ENCODE data around the gene ARMC9. TPM values are rescaled to one million over a fixed set of nuclear protein-coding genes. Genes with fewer than 3 reads are reported as not detected.

The ARMC9 gene
- total RNA-seq, 1 experiment from 2014 or later, result 14.9 TPM

GRCh38 chr2:231207734-231208133 is 9.3 kb downstream of the ARMC9 start:
- H3K4me3 ChIP-seq (ENCODE audit: low read depth, low read length, poor library complexity, severe bottlenecking), result no peak overlapping the region
- TF ChIP-seq EZH2 (IDR thresholded peaks at IDR 0.05; ENCODE audit: borderline replicate concordance, low read depth, low read length, poor library complexity, severe bottlenecking) (no peak), CTCF (conservative IDR thresholded peaks at IDR 0.05; ENCODE audit: low read depth, low read length) (no peak)
- H3K9me3 ChIP-seq (ENCODE audit: low read depth, low read length, poor library complexity, severe bottlenecking), result no peaks in the 10 kb centered on the region
- no peak for DNase-seq (ENCODE audit: low spot score)
- no peak overlapping the region for H3K27ac ChIP-seq (ENCODE audit: low read depth, low read length, poor library complexity, severe bottlenecking)
- BruUV-seq (replicated peaks), result no TSS peak
- intact Hi-C loops (cut with micrococcal nuclease; ENCODE audit: unreplicated experiment), result no loop called here
- no peaks in the 10 kb centered on the region for H3K36me3 ChIP-seq (ENCODE audit: insufficient read depth, low read length, poor library complexity, severe bottlenecking)
- POLR2A ChIA-PET (ENCODE audit: low non-redundant PET), result no interaction called here
- no peaks in the 10 kb centered on the region for H3K27me3 ChIP-seq (replicated peaks; ENCODE audit: insufficient read depth, low read depth, low read length, poor library complexity)
- no peaks in the 10 kb centered on the region for H3K4me1 ChIP-seq (ENCODE audit: insufficient read depth, low read length, poor library complexity, severe bottlenecking)
- CTCF ChIA-PET, result no interaction called here

- CTCF ChIA-PET, result no interaction called here
- intact Hi-C loops (cut with micrococcal nuclease; ENCODE audit: unreplicated experiment), result no loop called here
- Histone ChIP-seq H3K9me3 (ENCODE audit: low read depth, low read length, poor library complexity, severe bottlenecking) (no peaks in the 10 kb centered on the region), H3K4me1 (ENCODE audit: insufficient read depth, low read length, poor library complexity, severe bottlenecking) (no peaks in the 10 kb centered on the region), H3K4me3 (ENCODE audit: low read depth, low read length, poor library complexity, severe bottlenecking) (no peak overlapping the region), H3K27me3 (replicated peaks; ENCODE audit: insufficient read depth, low read depth, low read length, poor library complexity) (no peaks in the 10 kb centered on the region), H3K36me3 (ENCODE audit: insufficient read depth, low read length, poor library complexity, severe bottlenecking) (no peaks in the 10 kb centered on the region), H3K27ac (ENCODE audit: low read depth, low read length, poor library complexity, severe bottlenecking) (no peak overlapping the region)
- no peak for TF ChIP-seq EZH2 (IDR thresholded peaks at IDR 0.05; ENCODE audit: borderline replicate concordance, low read depth, low read length, poor library complexity, severe bottlenecking)
- BruUV-seq (replicated peaks), result no TSS peak
- POLR2A ChIA-PET (ENCODE audit: low non-redundant PET), result no interaction called here
- DNase-seq (ENCODE audit: low spot score), result no peak
These were observed 12.4 kb downstream of the ARMC9 start for GRCh38 chr2:231210782-231211181.

GRCh38 chr2:231211486-231211885 is 13.1 kb downstream of the ARMC9 start:
- DNase-seq (ENCODE audit: low spot score), result no peak
- intact Hi-C loops (cut with micrococcal nuclease; ENCODE audit: unreplicated experiment), result no loop called here
- Histone ChIP-seq H3K4me1 (ENCODE audit: insufficient read depth, low read length, poor library complexity, severe bottlenecking) (no peaks in the 10 kb centered on the region), H3K27ac (ENCODE audit: low read depth, low read length, poor library complexity, severe bottlenecking) (no peak overlapping the region), H3K4me3 (ENCODE audit: low read depth, low read length, poor library complexity, severe bottlenecking) (no peak overlapping the region), H3K27me3 (replicated peaks; ENCODE audit: insufficient read depth, low read depth, low read length, poor library complexity) (no peaks in the 10 kb centered on the region), H3K36me3 (ENCODE audit: insufficient read depth, low read length, poor library complexity, severe bottlenecking) (no peaks in the 10 kb centered on the region), H3K9me3 (ENCODE audit: low read depth, low read length, poor library complexity, severe bottlenecking) (no peaks in the 10 kb centered on the region)
- ChIA-PET POLR2A (ENCODE audit: low non-redundant PET) (no interaction called here), CTCF (no interaction called here)
- TF ChIP-seq EZH2 (IDR thresholded peaks at IDR 0.05; ENCODE audit: borderline replicate concordance, low read depth, low read length, poor library complexity, severe bottlenecking) (no peak), CTCF (conservative IDR thresholded peaks at IDR 0.05; ENCODE audit: low read depth, low read length) (no peak)
- BruUV-seq (replicated peaks), result no TSS peak

- intact Hi-C loops (cut with micrococcal nuclease; ENCODE audit: unreplicated experiment), result no loop called here
- no TSS peak for BruUV-seq (replicated peaks)
- CTCF ChIA-PET, result no interaction called here
- no peak overlapping the region for H3K27ac ChIP-seq (ENCODE audit: low read depth, low read length, poor library complexity, severe bottlenecking)
- POLR2A ChIA-PET (ENCODE audit: low non-redundant PET), result interaction anchor here (0.6 kb wide), 1 partner anchor 238 kb away, joined by 3 read pairs; no protein-coding TSS in a partner anchor
- no peaks in the 10 kb centered on the region for H3K9me3 ChIP-seq (ENCODE audit: low read depth, low read length, poor library complexity, severe bottlenecking)
- TF ChIP-seq CTCF (conservative IDR thresholded peaks at IDR 0.05; ENCODE audit: low read depth, low read length) (no peak), EZH2 (IDR thresholded peaks at IDR 0.05; ENCODE audit: borderline replicate concordance, low read depth, low read length, poor library complexity, severe bottlenecking) (no peak)
- H3K36me3 ChIP-seq (ENCODE audit: insufficient read depth, low read length, poor library complexity, severe bottlenecking), result no peaks in the 10 kb centered on the region
- H3K4me3 ChIP-seq (ENCODE audit: low read depth, low read length, poor library complexity, severe bottlenecking), result no peak overlapping the region
- H3K27me3 ChIP-seq (replicated peaks; ENCODE audit: insufficient read depth, low read depth, low read length, poor library complexity), result no peaks in the 10 kb centered on the region
- no peak for DNase-seq (ENCODE audit: low spot score)
- no peaks in the 10 kb centered on the region for H3K4me1 ChIP-seq (ENCODE audit: insufficient read depth, low read length, poor library complexity, severe bottlenecking)
These were observed 14.0 kb downstream of the ARMC9 start for GRCh38 chr2:231212329-231212845.
